Measurements from ENCODE around the gene AMN. TPM values are rescaled to one million over a fixed set of nuclear protein-coding genes. Genes with fewer than 3 reads are reported as not detected.

Gene AMN
- total RNA-seq, 2 donors from 2014 or later: 2.4 TPM; not detected in 1

DNA sequence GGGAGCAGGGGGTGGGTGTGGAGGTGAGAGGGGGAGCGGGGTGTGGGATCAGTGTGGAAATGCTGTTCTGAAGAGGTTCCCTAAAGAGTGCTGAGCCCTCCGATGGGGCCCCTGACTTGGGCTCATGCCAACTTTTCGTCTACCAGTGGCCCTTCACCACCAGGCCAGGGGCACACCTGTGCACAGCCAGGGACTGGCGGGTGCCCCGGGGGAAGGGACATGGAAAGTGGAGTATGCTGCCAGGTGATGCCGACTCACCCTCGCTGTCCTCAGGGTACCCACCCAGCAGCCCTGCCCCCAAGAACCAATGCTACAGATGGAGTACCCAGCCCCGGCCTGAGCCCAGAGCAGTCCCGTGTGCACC lies 26.2 kb downstream of the AMN start:
- Histone ChIP-seq H3K27ac (no peak overlapping the region), H3K36me3 (peaks cover 87% of the 10 kb centered on the region), H3K9me3 (no peaks in the 10 kb centered on the region), H3K27me3 (replicated peaks; ENCODE audit: insufficient read depth) (no peaks in the 10 kb centered on the region), H3K4me1 (ENCODE audit: control insufficient read depth in 1 of 2, low read depth in 2 of 2) (peaks cover 4 to 19% of the 10 kb centered on the region in 2 donors), H3K4me3 (no peak overlapping the region)
- TF ChIP-seq, protein P1, sequence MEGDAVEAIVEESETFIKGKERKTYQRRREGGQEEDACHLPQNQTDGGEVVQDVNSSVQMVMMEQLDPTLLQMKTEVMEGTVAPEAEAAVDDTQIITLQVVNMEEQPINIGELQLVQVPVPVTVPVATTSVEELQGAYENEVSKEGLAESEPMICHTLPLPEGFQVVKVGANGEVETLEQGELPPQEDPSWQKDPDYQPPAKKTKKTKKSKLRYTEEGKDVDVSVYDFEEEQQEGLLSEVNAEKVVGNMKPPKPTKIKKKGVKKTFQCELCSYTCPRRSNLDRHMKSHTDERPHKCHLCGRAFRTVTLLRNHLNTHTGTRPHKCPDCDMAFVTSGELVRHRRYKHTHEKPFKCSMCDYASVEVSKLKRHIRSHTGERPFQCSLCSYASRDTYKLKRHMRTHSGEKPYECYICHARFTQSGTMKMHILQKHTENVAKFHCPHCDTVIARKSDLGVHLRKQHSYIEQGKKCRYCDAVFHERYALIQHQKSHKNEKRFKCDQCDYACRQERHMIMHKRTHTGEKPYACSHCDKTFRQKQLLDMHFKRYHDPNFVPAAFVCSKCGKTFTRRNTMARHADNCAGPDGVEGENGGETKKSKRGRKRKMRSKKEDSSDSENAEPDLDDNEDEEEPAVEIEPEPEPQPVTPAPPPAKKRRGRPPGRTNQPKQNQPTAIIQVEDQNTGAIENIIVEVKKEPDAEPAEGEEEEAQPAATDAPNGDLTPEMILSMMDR (IDR thresholded peaks at IDR 0.05): no peak
- DNase-seq (ENCODE audit: low spot score) (no peak), ATAC-seq (ENCODE audit: insufficient number of reproducible peaks, low FRiP score, low read depth) (no peak)

DNA sequence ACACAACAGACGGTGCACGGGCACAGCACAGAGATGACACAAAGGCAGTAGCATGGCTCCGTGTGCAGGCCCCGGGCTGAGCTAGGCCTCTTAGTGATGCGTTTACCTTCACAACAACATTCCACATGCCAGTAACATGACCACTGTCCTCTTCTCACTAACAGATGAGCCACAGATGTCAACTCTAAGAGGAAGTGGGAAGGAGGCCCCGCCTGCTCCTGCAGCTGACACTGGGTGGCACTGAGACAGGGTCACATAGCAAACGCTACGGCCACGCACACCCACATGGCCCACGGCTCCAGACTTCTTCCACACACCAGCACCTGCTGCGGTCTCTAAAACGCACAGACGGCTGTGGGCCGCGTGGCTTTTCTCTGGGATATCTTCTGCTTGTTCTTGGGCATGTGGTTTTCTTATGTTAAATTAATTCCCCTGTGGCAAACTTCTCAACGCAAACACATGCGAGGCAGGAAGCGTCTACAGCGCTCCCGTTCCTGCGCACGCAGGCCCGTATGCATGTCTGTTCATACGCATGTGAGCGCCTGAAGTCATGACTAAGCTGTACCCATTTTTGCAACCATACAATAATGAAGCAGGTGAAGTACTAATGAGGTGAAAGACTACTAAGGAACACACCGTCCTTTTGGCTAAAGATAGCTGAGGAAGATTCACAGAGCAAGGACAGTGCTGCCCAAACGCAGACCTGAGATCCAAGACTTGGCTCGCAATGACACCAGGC lies 26.8 kb downstream of the AMN start:
- no peak for ATAC-seq (ENCODE audit: insufficient number of reproducible peaks, low FRiP score, low read depth)
- peaks cover 85% of the 10 kb centered on the region for H3K36me3 ChIP-seq
- TF ChIP-seq, protein P1 (IDR thresholded peaks at IDR 0.05): no peak

DNA sequence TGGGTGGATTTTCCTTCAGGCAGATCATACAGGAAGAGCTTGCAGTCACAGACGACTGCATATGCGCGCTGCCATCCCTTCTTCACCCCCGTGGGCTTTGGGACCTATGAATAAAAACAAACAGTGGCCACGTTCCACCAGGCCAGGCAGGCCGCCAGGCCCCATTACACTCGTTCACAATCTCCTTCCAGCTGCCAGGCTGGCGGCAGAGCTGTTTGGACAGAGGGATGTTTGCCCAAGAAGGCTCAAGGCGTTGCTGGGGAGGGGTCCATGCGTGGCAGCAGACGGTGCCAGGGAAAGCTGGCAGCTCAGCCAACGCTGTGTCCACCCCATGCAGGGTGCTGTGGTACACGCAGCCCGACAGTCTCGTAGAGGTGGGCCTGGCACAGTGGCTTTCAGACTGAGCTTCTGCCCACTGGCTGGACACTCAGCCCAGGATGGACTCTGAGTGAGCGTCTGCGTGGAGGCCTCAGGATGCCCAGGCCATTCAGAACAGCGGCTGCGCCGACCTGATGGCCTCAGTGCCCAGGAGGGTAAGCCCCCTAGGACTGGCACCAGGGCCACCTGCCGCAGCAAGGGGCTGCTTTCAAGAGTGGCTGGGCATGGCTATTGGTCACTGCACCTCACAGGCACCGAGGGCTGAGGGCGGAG lies 27.5 kb downstream of the AMN start:
- Histone ChIP-seq H3K4me1 (ENCODE audit: control insufficient read depth in 1 of 2, low read depth in 2 of 2) (peaks cover 4 to 19% of the 10 kb centered on the region in 2 donors), H3K27me3 (replicated peaks; ENCODE audit: insufficient read depth) (no peaks in the 10 kb centered on the region), H3K36me3 (peaks cover 84% of the 10 kb centered on the region), H3K9me3 (no peaks in the 10 kb centered on the region), H3K27ac (no peak overlapping the region), H3K4me3 (no peak overlapping the region)
- TF ChIP-seq, protein P1 (IDR thresholded peaks at IDR 0.05): no peak
- ATAC-seq (ENCODE audit: insufficient number of reproducible peaks, low FRiP score, low read depth) (no peak), DNase-seq (ENCODE audit: low spot score) (peak; percentile 28)

More for the DNA sequence above, 26.8 kb downstream of the AMN start:
- Histone ChIP-seq H3K4me3 (no peak overlapping the region), H3K9me3 (no peaks in the 10 kb centered on the region), H3K27ac (no peak overlapping the region), H3K27me3 (replicated peaks; ENCODE audit: insufficient read depth) (no peaks in the 10 kb centered on the region), H3K4me1 (ENCODE audit: control insufficient read depth in 1 of 2, low read depth in 2 of 2) (peaks cover 4 to 19% of the 10 kb centered on the region in 2 donors)
- no peak for DNase-seq (ENCODE audit: low spot score)

DNA sequence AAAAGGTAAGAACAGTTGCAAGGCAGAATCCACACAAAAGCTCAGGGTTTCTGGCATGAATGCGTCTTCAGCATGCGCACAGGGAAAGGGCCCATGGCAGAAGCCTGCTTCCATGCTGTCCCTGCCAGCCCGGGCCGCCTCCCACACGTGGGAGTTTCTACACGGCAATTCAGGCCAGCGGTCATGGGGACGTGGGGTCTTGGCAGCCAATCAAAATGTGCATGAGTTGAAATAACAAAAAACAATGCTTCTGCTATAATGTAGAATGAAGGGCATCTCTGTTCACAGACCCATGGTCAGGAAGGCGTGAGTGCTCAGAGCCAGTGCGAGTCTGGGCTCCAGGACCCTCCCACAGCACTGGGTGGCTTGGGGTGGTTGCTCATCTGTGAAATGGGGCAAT lies 28.6 kb downstream of the AMN start:
- H3K4me3 ChIP-seq: no peak overlapping the region
- H3K9me3 ChIP-seq: no peaks in the 10 kb centered on the region
- H3K4me1 ChIP-seq (ENCODE audit: control insufficient read depth in 1 of 2, low read depth in 2 of 2): peaks cover 4 to 19% of the 10 kb centered on the region in 2 donors
- TF ChIP-seq, protein P1 (IDR thresholded peaks at IDR 0.05): no peak
- no peak overlapping the region for H3K27ac ChIP-seq
- DNase-seq (ENCODE audit: low spot score) (no peak), ATAC-seq (ENCODE audit: insufficient number of reproducible peaks, low FRiP score, low read depth) (no peak)
- H3K36me3 ChIP-seq: peaks cover 80% of the 10 kb centered on the region
- no peaks in the 10 kb centered on the region for H3K27me3 ChIP-seq (replicated peaks; ENCODE audit: insufficient read depth)

DNA sequence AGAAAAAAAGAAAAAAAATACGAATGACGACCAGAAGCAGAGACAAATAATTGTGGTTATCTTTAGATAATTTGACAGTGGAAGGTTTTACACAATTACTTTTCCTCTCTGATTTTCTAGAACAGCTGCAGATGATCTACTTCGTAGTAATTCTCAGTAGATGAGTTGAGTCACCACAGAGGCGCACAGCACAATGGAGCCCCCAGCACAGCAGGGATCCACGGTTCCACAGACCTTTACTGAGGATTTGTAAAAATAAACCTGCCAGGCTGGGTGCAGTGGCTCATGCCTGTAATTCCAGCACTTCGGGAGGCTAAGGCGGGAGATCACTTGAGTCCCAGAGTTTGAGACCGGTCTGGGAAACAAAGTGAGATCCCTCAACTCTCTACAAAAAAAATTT lies 29.3 kb downstream of the AMN start:
- Histone ChIP-seq H3K4me1 (ENCODE audit: control insufficient read depth in 1 of 2, low read depth in 2 of 2) (peaks cover 4 to 19% of the 10 kb centered on the region in 2 donors), H3K36me3 (peaks cover 78% of the 10 kb centered on the region), H3K4me3 (no peak overlapping the region), H3K27me3 (replicated peaks; ENCODE audit: insufficient read depth) (no peaks in the 10 kb centered on the region), H3K9me3 (no peaks in the 10 kb centered on the region), H3K27ac (no peak overlapping the region)
- ATAC-seq (ENCODE audit: insufficient number of reproducible peaks, low FRiP score, low read depth) (no peak), DNase-seq (ENCODE audit: low spot score) (no peak)
- TF ChIP-seq, protein P1 (IDR thresholded peaks at IDR 0.05): no peak
